Endothelial cell of umbilical vein (primary cell): ENCODE results near the gene NEK6. TPM values are rescaled to one million over a fixed set of nuclear protein-coding genes. Genes with fewer than 3 reads are reported as not detected.

ENCODE experiments used
- BruUV-seq: library from RNA; stranded (reverse); fragments of 400-500 nt; replicated peaks from 2 replicates; lab custom pipeline; 2021; lab: Mats Ljungman, UMichigan
- CTCF ChIA-PET: fragments of 300-600, 350-600 bp; sonication (Branson Sonifier 250); formaldehyde crosslinking; loops from one replicate; lab custom pipeline; 2021; ENCODE audit warnings: antibody characterized with exemption, inconsistent platforms; lab: Charles Lee
- POLR2A ChIA-PET: fragments of 300-600, 350-600 bp; sonication (Branson Sonifier 250); formaldehyde crosslinking; loops from one replicate; lab custom pipeline; 2021; ENCODE audit warnings: antibody characterized with exemption, inconsistent platforms; lab: Charles Lee
- DNase-seq: peaks from one replicate; pipeline ENCODE4 v3.0.0-alpha.2; 2011; ENCODE audit warnings: low read depth, low spot score
- FAIRE-seq: peaks from 2 replicates; lab custom pipeline; 2011; peaks lifted over from hg19 to GRCh38; lab: Jason Lieb, UNC
- H2AFZ ChIP-seq: 2 replicates; pipeline ENCODE4 v1.6.0; 2012; ENCODE audit warnings: low read depth, low read length, control low read depth, inconsistent platforms
- H3K27ac ChIP-seq: 2 replicates; pipeline ENCODE4 v1.5.1; 2011; ENCODE audit warnings: low read depth, mild to moderate bottlenecking, control low read depth, low read length, moderate library complexity; ENCODE audit not compliant: insufficient read depth
- H3K27me3 ChIP-seq, 2 experiments: 2 replicates each; pipeline versions ENCODE4 v1.6.0 to v1.6.1; 2011; ENCODE audit warnings: low read length in 2 of 2, mixed read lengths in 1 of 2; ENCODE audit not compliant: control insufficient read depth in 2 of 2, insufficient read depth in 2 of 2
- H3K36me3 ChIP-seq, 2 experiments: 2 replicates in 1 of 2; 3 replicates in 1 of 2; pipeline ENCODE4 v1.5.1; 2011; ENCODE audit warnings: low read length in 2 of 2, mild to moderate bottlenecking in 1 of 2, moderate library complexity in 1 of 2; ENCODE audit not compliant: control insufficient read depth in 2 of 2, insufficient read depth in 2 of 2; ENCODE audit errors: extremely low read depth in 1 of 2
- H3K4me1 ChIP-seq: 3 replicates; pipeline ENCODE4 v1.5.1; 2011; ENCODE audit warnings: mild to moderate bottlenecking, low read length; ENCODE audit not compliant: control insufficient read depth, insufficient read depth; ENCODE audit errors: extremely low read depth
- H3K4me2 ChIP-seq: 2 replicates; pipeline ENCODE4 v1.6.1; 2011; ENCODE audit warnings: low read length, control low read depth, mixed read lengths; ENCODE audit not compliant: insufficient read depth
- H3K4me3 ChIP-seq, 3 experiments: fragments of 200-600 bp in 1 of 3; sonication (generic), shearing (Covaris generic) in 1 of 3; replicated peaks in 1 of 3; 2 replicates each; pipeline ENCODE4 v1.5.1; 2011 to 2016; ENCODE audit warnings: control low read depth in 3 of 3, low read length in 3 of 3, mild to moderate bottlenecking in 2 of 3, inconsistent platforms in 1 of 3, low read depth in 1 of 3, moderate library complexity in 1 of 3; ENCODE audit not compliant: insufficient read depth in 1 of 3
- H3K79me2 ChIP-seq: 2 replicates; pipeline ENCODE4 v1.6.0; 2012; ENCODE audit warnings: low read length, inconsistent platforms; ENCODE audit not compliant: control insufficient read depth, insufficient read depth
- H3K9ac ChIP-seq: replicated peaks from 2 replicates; pipeline ENCODE3; 2011; ENCODE audit warnings: low read length, control low read depth; ENCODE audit not compliant: insufficient read depth; ENCODE audit errors: extremely low read depth
- H3K9me1 ChIP-seq: replicated peaks from 3 replicates; pipeline ENCODE4 v1.6.0; 2011; ENCODE audit warnings: mild to moderate bottlenecking, low read length; ENCODE audit not compliant: control insufficient read depth, insufficient read depth; ENCODE audit errors: extremely low read depth
- H3K9me3 ChIP-seq: replicated peaks from 2 replicates; pipeline ENCODE4 v1.5.1; 2012; ENCODE audit warnings: low read length, inconsistent platforms; ENCODE audit not compliant: control insufficient read depth, insufficient read depth
- H4K20me1 ChIP-seq: replicated peaks from 2 replicates; pipeline ENCODE3; 2011; ENCODE audit warnings: mild to moderate bottlenecking, low read length; ENCODE audit not compliant: control insufficient read depth, insufficient read depth; ENCODE audit errors: extremely low read depth
- CTCF ChIP-seq, 2 donors: IDR thresholded peaks; 1 replicate in 1 of 2; 2 replicates in 1 of 2; pipeline ENCODE4 v1.5.1; 2011; ENCODE audit warnings: low read length in 2 of 2, mild to moderate bottlenecking in 2 of 2, moderate library complexity in 2 of 2, control low read depth in 1 of 2, inconsistent platforms in 1 of 2, low read depth in 1 of 2; ENCODE audit not compliant: insufficient read depth in 1 of 2; ENCODE audit errors: extremely low read depth in 1 of 2
- EZH2 ChIP-seq: IDR thresholded peaks from 2 replicates; pipeline ENCODE4 v1.6.1; 2012; ENCODE audit warnings: borderline replicate concordance, low read depth, mild to moderate bottlenecking, moderate library complexity, low read length, inconsistent platforms; ENCODE audit not compliant: severe bottlenecking
- FOS ChIP-seq: IDR thresholded peaks from 2 replicates; pipeline ENCODE4 v1.6.1; 2011; ENCODE audit warnings: mild to moderate bottlenecking, low read length, moderate library complexity, borderline replicate concordance; ENCODE audit not compliant: insufficient read depth
- GATA2 ChIP-seq: IDR thresholded peaks from 2 replicates; pipeline ENCODE4 v1.7.0; 2011; ENCODE audit warnings: low read depth, mild to moderate bottlenecking, moderate library complexity, mixed read lengths, low read length; ENCODE audit not compliant: insufficient read length, insufficient read depth
- JUN ChIP-seq: IDR thresholded peaks from 2 replicates; pipeline ENCODE4 v1.6.1; 2011; ENCODE audit warnings: borderline replicate concordance, low read depth; ENCODE audit not compliant: insufficient read length, insufficient read depth
- MAX ChIP-seq: IDR thresholded peaks from 2 replicates; pipeline ENCODE4 v1.6.1; 2011; ENCODE audit not compliant: insufficient read depth, insufficient read length
- MYC ChIP-seq: IDR thresholded peaks from one replicate; pipeline ENCODE4 v1.6.1; 2011; ENCODE audit warnings: mild to moderate bottlenecking, low read depth, low read length
- POLR2A ChIP-seq: IDR thresholded peaks from 2 replicates; pipeline ENCODE4 v1.6.1; 2012; ENCODE audit warnings: low read depth, mild to moderate bottlenecking, control low read depth, low read length
- POLR2AphosphoS5 ChIP-seq: IDR thresholded peaks from 2 replicates; pipeline ENCODE4 v1.6.1; 2012; ENCODE audit warnings: low read depth, mild to moderate bottlenecking, control low read depth, low read length, moderate library complexity; ENCODE audit not compliant: insufficient read depth
- dilution Hi-C: fragments of 300-500 bp; cut with MboI; formaldehyde crosslinking; loops from one replicate; pipeline ENCODE4 v1.15.0; 2019; ENCODE audit warnings: low sequenced_read_pairs; ENCODE audit not compliant: extremely low pct_ligation_motif_present
- intact Hi-C: fragments of 100-400 bp; cut with micrococcal nuclease; formaldehyde crosslinking; loops from one replicate; pipeline ENCODE4 v1.10.0; 2022
- polyA plus RNA-seq, 4 experiments: library from polyadenylated mRNA; depleted of rRNA in 3 of 4; stranded (reverse) in 3 of 4; unstranded in 1 of 4; fragments of >200 nt; gene quantifications; 2 replicates each; pipeline versions ENCODE4 v1.2.1 to v1.2.3, GENCODE V29; 2011 to 2012; ENCODE audit warnings: missing spikeins in 1 of 4
- total RNA-seq: library from RNA; stranded (reverse); gene quantifications from 2 replicates; pipeline ENCODE4 v1.2.3, GENCODE V29; 2021

The NEK6 gene
- total and polyA plus RNA-seq, 2 donors (not counting 3 experiments of a cell fraction or from before 2014, with no cell fraction given), result 64.3 to 67.1 TPM

- FAIRE-seq, result no peak
- H3K4me2 ChIP-seq, result no peak overlapping the region
- no peaks in the 10 kb centered on the region for H4K20me1 ChIP-seq
- H2AFZ ChIP-seq, result no peak overlapping the region
- no peak overlapping the region for H3K4me3 ChIP-seq
- no peak for TF ChIP-seq JUN
- TF ChIP-seq GATA2, result no peak
- no peak for TF ChIP-seq FOS
- TF ChIP-seq EZH2, result no peak
- TF ChIP-seq CTCF (IDR thresholded peaks at IDR 0.05; ENCODE audit: extremely low read depth in 1 of 2, insufficient read depth in 1 of 2, low read depth in 1 of 2, low read length in 2 of 2), result no peak
- no peak for TF ChIP-seq MAX
- TF ChIP-seq POLR2A, result no peak
- TF ChIP-seq MYC, result no peak
- TF ChIP-seq POLR2AphosphoS5, result no peak
- intact Hi-C loops, result no loop called here
- no peaks in the 10 kb centered on the region for H3K9me3 ChIP-seq
- H3K4me1 ChIP-seq, result no peaks in the 10 kb centered on the region
- dilution Hi-C loops, result no loop called here
- ChIA-PET CTCF (no interaction called here), POLR2A (no interaction called here)
- BruUV-seq, result no TSS peak
- peaks cover 94% of the 10 kb centered on the region for H3K79me2 ChIP-seq
- DNase-seq, result no peak
- no peak overlapping the region for H3K27ac ChIP-seq
- H3K9me1 ChIP-seq, result no peaks in the 10 kb centered on the region
- H3K36me3 ChIP-seq, result no peaks in the 10 kb centered on the region
- no peak overlapping the region for H3K9ac ChIP-seq
- H3K27me3 ChIP-seq, result no peaks in the 10 kb centered on the region
Measured at GRCh38 chr9:124364141-124364540, 106.4 kb downstream of the NEK6 start.
